Activated T-cell treated with anti-CD3 and anti-CD28 coated beads for 48 hours (primary cell): ENCODE results near the gene LCT.
"Not testable (repeated sequence)": the region's sequence is repeated elsewhere in the genome, so short reads cannot be mapped to it uniquely, and the experiment has no call there.

Source experiments
- DNase-seq: peaks from one replicate; pipeline ENCODE4 v3.0.0-alpha.2; 2020; ENCODE audit warnings: low read depth

LCT gene

DNA sequence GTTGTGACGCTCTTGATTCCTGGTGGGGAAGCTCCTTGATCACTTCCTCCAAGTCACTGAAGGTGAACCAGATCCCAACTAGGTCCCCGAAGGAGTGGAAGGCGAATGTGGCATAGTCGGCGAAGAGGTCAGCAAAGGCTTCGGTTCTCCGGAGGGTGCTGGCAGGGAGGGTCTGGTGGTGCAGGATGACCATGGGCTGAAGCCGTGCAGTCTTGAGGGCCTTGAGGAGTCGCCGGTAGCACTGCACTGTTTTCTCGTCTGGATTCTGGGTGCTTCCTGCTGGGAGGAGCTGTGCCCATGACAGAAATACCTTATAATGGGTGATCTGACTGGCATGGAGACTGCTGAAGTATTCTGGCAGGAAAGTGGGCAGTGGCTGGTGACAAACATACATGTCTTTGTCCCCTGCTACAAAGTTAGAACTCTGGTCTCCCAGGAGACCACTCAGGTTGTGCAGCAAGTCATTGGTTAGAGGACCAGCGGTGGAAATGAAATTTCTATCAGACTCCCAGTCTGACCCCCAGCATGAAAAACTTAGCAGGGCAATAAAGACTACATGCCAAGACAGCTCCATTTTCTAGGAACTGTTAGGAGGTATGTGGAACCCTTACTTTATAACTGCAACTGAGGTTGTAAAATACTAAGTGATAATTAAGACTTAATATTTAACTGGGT, at the start of gene LCT:
TSS of gene LCT (minus strand) at position 589 of the 675 bp plus-strand sequence. CDS start at position 574, 15 bp downstream.
- no peak for DNase-seq

DNA sequence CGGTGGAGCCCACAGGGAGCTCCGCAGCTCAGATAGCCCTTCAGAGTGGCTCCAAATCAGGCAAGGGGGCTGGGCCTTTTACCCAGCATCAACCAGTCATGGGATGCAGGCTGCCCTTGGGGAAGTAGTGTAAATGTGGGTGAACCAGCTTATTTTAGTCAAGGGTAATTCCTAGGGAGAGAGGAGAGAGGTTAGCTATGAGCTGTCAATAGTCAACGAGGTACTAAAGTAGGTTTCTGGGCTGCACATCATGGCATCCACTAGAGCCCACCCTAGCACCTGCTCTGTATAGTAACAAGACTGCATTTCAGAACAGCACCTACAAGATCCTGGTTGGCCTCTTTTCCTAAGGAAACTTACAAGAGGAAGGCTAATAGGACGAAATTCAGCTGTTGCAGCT, 48.7 kb upstream of the LCT start:
- no peak for DNase-seq

DNA sequence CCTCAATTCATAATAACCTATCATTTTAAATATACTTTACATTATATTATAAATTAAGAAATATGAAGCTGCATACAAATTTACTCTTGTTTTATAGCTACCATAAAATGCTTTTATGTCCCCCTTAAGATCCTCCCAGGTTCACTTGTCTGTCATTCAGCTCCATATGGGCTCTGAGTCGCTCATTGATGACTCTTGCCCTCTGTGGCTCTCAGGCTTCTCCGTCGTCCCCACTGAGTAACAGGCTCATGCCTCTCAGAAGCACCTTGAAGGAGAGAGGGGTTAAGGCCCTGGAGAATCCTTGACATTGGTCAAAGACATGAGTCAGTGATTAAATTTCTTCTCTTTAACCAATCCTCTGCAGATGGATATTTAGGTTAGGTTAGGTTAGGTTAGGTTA, 45.4 kb upstream of the LCT start:
- DNase-seq: no peak

DNA sequence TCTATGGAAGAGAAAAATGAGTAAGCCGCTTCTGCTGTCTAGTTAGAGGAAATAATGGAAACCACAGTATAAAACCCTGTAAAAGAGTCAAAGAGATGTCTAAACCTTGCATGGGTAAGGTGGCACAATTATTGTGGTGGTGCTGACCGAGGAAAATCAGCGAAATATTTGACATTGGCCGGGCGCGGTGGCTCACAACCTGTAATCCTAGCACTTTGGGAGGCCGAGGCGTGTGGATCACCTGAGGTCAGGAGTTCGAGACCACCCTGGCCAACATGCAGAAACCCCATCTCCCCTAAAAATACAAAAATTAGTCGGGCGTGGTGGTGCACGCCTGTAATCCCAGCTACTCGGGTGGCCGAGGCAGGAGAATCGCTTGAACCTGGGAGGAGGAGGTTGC, 39.8 kb upstream of the LCT start:
- not testable (repeated sequence) for DNase-seq

DNA sequence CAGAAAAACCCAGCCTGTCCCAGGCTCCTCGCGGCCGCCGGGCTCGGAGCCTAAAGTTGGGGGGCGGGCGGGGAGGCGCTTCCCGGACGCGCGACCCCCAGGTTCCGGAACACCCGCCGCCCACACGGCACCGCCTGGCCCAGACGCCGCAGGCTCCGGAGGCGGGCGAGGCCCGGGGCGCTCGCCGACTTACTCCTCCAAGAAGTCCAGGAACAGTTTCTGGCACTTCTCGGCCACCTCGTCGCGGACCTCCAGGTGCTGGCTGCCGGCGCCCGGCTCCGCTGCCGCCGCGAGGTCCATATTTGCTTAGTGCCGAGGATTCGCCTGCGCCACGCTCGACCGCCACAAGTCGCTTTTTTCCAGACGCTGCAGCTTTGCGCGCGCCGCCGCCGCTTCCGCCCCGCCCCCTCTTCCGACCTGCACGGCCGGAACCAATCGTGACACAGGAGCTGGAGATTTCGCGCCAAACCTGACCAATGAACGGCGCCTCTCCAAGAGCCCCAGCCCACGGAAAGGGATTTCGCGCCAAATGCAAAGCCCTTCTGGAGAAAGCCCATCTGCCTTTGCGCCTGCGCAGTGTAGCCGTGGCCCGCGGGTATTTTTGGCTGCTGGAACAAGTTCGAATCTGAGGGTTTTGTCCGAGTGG, 39.2 kb upstream of the LCT start, which contains the start of gene MCM6:
TSS of gene MCM6 (minus strand) at position 378 of the 646 bp plus-strand sequence. CDS start at position 300, 78 bp downstream.
- DNase-seq: peak; percentile 99

DNA sequence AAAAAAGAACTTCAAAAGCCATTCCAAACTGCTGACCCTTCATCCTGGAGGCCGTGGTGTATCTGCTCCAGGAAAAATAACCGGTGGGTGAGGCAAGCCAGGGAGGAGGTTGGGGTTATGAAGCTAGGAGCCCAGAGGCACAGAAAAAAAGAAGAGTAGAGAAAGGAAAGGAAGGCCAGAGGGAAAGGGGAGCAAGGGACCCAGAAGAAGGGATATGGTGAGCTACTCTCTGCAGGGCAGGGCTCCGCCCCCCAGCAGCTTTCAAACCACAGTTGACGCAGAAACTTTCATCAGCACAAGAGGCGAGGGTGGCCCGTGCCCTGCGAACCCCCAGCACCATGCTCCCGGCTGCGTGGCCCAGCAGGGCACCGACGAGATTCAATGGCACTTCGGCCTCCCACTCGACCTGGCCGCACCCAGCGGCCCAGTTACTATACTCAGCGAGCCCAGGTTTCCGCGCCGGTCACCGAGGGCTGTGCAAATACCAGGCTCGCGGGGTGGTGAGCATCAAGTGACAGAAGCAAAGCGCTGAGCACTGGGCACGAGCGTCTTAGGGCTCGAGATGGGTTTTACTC, 38.6 kb upstream of the LCT start:
- peak; percentile 74 for DNase-seq

DNA sequence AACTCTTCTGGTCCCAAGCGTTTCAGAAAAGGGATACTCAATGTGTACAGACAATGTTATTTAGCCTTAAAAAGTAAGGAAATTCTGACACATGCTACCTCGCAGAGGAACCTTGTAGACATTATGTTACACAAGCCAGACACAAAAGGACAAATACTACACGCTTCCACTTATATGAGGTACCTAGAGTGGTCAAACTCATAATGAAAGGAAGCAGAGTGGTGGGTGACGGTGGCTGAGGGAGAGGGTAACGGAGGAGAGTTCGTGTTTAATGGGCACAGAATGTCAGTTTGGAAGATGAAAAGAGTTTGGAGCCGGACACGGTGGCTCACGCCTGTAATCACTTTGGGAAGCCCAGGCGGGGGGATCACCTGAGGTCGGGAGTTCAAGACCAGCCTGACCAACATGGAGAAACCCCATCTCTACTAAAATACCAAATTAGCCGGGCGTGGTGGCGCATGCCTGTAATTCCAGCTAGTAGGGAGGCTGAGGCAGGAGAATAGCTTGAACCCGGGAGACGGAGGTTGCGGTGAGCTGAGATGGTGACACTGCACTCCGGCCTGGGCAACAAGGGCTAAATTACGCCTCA, 37.9 kb upstream of the LCT start:
- DNase-seq: no peak

DNA sequence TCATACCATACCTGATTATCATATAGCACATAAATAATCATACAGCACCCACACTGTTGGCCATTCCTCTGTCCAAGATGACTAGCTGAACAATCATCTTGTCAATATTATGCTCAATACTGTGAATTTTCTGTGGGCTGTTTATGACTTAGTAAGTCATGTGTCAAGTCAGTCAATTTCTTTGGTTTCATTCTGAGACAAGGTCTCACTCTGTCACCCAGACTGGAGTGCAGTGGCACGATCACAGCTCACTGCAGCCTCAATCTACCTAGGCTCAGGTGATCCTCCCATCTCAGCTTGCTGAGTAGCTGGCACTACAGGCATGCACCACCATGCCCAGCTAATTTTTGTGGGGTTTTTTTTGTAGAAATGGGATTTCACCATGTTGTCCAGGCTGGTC, 33.6 kb upstream of the LCT start:
- no peak for DNase-seq

DNA sequence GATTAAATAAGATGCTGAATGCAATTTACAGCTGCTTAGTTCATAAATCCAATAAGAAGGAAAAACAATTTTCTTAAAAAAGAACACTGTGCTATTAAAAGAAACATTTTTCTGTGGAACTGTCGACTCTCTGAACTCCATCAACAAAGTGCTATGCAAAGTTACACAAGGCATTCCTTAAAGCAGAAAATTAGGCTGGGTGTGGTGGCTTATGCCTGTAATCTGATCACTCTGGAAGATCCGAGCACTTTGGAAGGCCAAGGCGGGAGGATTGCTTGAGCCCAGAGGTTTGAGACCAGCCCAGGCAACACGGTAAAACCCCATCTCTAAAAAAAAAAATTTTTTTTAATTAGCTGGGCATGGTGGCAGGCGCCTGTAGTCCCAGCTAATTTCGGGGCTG, 26.2 kb upstream of the LCT start:
- DNase-seq: no peak

DNA sequence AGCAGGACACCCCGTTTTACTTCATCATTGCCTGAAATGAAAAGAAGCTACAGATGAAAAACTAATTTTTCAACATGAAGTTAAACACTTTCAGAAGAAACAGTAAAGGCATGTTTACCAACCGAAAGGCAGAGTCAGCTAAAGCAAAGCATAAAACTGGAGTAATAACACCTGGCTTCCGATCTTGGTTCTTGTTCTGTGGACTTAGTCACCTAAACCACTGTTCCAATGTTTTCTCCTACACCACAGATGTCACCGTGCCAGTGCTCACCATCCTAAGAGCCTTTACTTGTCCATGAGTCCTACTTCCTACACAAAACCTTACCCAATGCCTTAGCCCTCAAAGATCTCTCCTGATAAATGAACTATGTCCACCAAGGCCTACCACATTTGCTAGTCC, 25.7 kb upstream of the LCT start:
- no peak for DNase-seq

DNA sequence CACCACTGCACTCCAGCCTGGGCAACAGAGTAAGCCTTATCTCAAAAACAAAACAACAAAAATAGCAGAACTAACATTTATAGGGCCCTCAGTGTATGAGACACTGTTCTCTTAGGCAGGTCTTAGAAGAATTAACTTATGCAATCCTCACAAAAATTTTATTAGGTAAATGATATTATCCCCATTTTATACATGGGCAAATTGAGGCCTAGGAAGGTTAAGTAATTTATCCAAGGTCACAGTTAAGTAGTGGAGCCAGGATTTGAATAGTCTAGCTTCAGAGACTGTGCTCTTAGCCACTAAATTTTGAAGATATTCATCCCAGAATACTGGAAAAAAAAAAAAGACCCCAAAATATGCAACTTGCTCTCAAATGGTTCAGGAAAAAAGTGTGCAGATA, 16.4 kb upstream of the LCT start:
- no peak for DNase-seq

DNA sequence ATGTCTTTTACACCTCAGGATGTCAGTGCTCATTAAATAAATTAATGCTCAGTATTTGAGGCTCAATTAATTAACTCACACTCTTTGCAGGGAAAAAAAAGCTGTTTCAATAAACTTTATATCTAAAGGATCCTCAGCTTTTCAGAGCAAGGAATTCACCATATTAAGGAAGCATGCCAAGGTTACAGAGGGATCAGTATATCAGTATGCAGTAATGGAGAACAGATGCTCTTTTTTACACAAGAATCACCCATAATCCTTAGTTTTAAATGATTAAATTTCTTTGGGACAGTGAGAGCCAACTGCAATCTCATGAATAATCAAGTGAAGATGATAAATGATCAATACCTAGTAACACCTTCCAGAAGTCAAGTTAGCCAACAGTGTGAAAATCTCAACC, 14.9 kb upstream of the LCT start:
- DNase-seq: no peak

DNA sequence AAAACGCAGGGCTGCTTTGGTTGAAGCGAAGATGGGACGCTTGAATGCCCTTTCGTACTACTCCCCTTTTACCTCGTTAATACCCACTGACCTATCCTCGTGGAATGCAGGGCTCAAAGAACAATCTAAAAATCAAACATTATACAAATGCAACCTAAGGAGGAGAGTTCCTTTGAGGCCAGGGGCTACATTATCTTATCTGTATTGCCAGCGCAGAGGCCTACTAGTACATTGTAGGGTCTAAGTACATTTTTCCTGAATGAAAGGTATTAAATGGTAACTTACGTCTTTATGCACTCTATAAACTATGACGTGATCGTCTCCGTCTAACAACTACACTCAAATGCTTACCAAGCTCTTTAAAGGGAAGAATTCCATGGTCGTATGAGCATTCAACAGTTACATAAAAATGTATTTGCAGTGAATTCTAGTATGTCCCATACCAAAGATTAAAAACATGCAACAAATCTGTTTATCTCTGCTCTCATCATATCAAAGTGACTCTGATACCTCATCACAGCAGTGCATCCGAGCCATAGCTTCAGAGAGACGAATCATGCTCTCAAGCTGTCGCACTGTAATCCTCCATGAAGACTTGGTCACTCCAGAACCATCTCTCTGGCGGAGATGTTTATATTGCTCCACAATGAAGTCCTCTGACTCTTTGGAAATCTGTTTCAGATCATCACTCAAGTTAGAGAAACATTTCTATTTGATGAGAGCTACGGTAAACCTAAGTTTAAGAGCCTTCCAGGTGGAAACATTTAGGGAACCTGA, 14.1 kb upstream of the LCT start:
- DNase-seq: no peak

DNA sequence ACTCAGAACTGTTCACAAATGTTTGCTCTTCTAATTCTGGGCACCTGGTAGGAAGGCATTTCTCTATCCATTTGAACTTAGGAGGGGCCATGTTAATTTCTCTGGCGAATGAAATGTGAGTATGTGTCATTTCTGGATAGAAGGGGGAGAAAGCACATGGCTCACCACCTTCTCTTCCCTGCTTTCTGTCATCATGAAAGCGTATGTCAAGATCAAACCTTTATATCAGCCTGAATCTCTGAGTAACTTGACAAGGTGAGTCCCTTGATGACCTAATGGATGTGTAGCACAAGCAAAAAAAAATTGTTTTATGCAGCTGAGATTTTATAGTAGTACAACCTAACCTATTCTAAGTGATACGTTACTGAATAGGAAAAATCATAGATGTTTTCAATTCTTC, 12.1 kb upstream of the LCT start:
- DNase-seq: no peak

DNA sequence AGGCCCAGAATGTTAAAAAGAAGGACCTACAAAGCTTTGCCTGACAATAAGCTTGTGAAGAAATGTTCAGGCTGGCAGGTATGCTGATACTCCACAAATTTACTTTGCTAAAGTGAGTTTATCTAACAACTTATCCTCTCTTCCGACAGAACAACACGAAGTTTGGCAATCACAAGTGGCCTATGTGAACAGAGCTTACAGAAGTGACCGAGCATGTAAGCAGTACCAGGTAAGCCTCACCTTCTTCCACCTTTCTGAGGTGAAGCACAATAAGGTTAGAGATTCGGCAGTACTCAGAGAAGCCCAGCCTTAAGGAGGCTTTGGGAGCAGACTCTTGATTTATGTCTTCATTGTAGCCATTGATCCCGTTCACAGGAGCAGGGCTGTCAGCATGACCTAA, 9.0 kb upstream of the LCT start:
- no peak for DNase-seq

DNA sequence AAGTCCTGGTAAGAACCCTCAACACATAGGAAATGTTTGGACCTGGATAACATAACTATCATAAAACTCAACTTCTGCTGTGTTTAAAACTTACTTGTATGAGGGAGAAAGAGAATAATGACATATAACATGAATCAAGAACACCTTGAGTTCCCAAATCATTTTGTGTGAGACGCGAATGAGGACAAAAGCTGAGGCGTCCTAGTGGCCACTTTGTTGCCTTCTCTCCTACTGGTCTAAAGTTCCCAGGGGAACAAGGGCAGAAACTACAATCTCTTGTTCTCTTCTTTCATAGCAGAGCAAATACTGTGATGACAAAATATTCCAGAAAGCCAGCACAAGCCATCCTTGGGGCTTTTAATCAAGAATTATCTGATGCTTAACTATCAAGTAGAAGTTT, 8.3 kb upstream of the LCT start:
- no peak for DNase-seq

DNA sequence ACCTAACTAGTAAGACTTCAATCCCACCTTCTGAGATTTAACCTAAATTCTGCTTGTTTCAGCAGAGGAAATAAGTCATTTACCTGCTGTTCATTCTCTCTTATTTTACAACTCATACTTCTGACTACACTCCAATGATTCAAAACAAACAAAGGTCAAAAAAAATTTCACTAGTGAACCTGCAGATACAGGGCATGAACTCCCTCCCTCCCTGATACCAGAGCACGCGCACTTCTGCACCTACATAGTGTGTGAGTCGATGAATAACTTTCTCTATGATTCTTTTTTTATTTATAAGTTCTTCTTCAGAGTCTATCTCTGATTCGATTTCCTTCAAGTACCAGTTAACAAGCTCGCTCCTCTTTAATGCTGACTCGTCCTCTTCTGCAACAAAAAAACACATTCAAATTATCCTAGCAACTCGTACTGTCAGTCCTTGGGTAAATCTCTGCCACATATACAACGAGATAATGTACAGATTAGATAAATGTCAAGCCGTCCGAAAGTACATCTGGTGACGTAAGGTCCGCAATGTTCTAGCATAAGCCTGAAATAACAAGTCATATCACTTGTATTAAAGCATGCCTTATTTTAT, 7.4 kb upstream of the LCT start:
- DNase-seq: no peak

DNA sequence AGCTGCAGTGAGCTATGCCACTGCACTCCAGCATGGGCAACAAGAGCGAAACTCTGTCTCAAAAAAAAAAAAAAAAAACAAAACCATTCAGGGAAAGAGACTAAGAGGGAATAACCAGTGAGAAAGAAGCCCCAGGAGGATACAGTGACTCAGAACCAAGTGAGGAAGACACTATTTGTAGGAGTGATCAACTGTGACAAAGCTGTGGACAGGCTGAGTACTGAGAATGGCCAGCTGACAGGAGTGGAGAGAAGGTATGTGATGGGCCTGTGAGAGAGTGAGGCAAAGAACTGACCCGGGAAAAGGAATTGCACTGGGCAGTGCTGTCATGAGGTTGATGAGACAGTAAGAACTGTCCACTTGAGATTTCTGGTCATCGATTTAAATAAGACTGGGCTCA, 6.7 kb upstream of the LCT start:
- no peak for DNase-seq

DNA sequence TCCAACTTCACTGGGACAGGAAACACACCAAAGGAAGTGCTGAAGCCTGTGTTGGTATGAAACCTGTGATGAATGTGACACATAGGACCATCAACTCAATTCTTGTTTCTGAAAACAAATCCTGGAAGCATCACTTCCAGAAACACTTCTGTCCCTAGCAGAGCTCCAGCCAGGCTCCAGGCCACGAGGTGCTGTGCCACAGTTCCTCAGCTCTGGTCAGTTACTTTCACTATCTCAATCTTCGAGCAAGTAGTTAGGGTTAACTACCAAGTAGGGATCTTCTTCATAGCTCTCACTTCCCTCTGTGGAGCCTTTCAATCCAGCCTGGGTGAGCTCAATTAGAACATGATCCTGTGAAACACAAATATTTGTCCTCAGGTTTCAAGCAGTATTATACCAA, 3.6 kb upstream of the LCT start:
- no peak for DNase-seq

DNA sequence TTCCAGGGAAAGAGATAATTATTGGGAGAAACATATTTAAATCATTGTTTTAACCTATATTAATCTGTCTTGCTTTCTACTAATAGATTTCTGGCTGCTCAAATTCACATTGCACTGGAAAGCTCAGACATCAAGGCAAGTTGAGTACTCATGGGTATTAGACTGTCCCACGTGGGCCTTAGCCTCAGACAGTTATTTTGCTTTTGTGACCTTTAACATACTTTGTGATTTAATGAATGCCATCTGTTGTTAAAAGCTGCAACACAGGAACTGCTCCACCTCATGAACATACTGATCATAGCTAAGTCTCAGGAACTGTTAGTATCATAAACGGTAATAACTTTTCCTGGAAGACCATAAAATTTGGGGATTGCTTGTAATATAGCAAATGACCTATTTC, 2.7 kb upstream of the LCT start:
- DNase-seq: no peak

DNA sequence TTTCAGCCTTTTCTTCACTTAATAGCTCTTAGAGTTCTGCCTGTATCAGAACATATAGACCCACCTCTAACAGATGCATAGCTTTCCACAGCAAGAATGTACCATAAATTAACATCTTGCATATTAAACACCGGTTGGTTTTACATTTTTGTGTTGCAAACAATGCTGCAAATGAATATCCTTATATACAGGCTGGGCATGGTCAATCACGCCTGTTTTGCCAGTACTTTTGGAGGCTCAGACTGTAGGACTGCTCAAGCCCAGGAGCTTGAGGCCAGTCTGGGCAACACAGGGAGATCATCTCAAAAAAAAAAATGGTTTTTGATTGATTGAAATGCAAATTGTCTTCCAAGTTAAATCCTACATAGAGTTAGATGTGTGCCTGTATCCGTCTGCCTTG, 1.5 kb upstream of the LCT start:
- no peak for DNase-seq

DNA sequence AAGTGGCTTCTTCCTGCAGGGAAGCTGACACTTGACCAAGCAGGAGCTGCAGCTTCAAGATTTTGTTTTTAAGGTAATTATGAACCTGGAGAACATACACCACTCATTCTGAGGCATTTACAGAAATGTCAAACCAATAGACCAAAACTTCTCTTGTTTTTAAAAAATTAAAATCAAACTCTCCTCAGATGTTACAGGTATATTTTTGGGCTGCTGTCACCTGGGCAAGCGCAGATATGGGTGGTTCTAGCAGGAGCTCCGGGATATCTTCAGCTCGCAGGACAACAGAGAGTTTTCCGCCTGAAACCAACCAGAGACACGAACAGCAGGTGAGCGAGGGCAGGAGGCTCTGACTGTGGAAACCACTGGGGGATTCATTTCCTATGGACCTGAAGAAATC, 4.1 kb downstream of the LCT start:
- DNase-seq: no peak
